GM19239 (cell line): ENCODE measurements around the gene ALKBH4.
"Not testable (repeated sequence)": the region's sequence is repeated elsewhere in the genome, so short reads cannot be mapped to it uniquely, and the experiment has no call there.

Experiments used
- DNase-seq: peaks from one replicate; pipeline ENCODE4 v3.0.0; 2011; ENCODE audit warnings: low spot score; ENCODE audit not compliant: insufficient read length
- FAIRE-seq: peaks from 2 replicates; lab custom pipeline; 2011; peaks lifted over from hg19 to GRCh38; lab: Jason Lieb, UNC

The ALKBH4 gene

GRCh38 chr7:102479982-102480637 is 15.4 kb upstream of the ALKBH4 start:
- DNase-seq, FAIRE-seq: not testable (repeated sequence)

GRCh38 chr7:102479209-102479584 is 14.5 kb upstream of the ALKBH4 start:
- not testable (repeated sequence) for FAIRE-seq, DNase-seq

GRCh38 chr7:102478314-102479208 is 13.9 kb upstream of the ALKBH4 start, which contains the start of gene POLR2J:
TSS of gene POLR2J (minus strand) at chr7:102478922. CDS start at chr7:102478860, 62 bp downstream.
- DNase-seq, FAIRE-seq: not testable (repeated sequence)

GRCh38 chr7:102474736-102475435 is 10.2 kb upstream of the ALKBH4 start:
- FAIRE-seq, DNase-seq: not testable (repeated sequence)

GRCh38 chr7:102474116-102474515 is 9.5 kb upstream of the ALKBH4 start:
- FAIRE-seq, DNase-seq: not testable (repeated sequence)

GRCh38 chr7:102473271-102473991 is 8.8 kb upstream of the ALKBH4 start:
- DNase-seq = no peak
- no peak for FAIRE-seq

- DNase-seq (no peak), FAIRE-seq (no peak)
Observed at GRCh38 chr7:102472126-102473041, 7.7 kb upstream of the ALKBH4 start.

GRCh38 chr7:102471791-102472125 is 7.1 kb upstream of the ALKBH4 start:
- DNase-seq = no peak

GRCh38 chr7:102469972-102470825 is 5.5 kb upstream of the ALKBH4 start:
- DNase-seq (no peak), FAIRE-seq (no peak)

More at GRCh38 chr7:102471791-102472125, 7.1 kb upstream of the ALKBH4 start:
- FAIRE-seq = no peak

GRCh38 chr7:102469351-102469971 is 4.8 kb upstream of the ALKBH4 start:
- FAIRE-seq (no peak), DNase-seq (no peak)

GRCh38 chr7:102468478-102469350 is 4.1 kb upstream of the ALKBH4 start:
- FAIRE-seq (no peak), DNase-seq (no peak)

- DNase-seq (no peak), FAIRE-seq (no peak)
Observed at GRCh38 chr7:102467581-102468477, 3.2 kb upstream of the ALKBH4 start.

GRCh38 chr7:102466097-102466496 is 1.4 kb upstream of the ALKBH4 start:
- no peak for FAIRE-seq
- no peak for DNase-seq

GRCh38 chr7:102463841-102464576 is 654 bp downstream of the ALKBH4 start:
- no peak for DNase-seq
- FAIRE-seq = peak; percentile 23

GRCh38 chr7:102460467-102460866 is 4.2 kb downstream of the ALKBH4 start:
- no peak for FAIRE-seq
- no peak for DNase-seq
